GM18505 (cell line): ENCODE results near the gene SVOP.

Experiments used
- ATAC-seq: cut with Tn5 transposase; IDR thresholded peaks from one replicate; pipeline ENCODE4 v1.9.1; 2021; ENCODE audit not compliant: unreplicated experiment
- POLR2A ChIP-seq: IDR thresholded peaks from 4 replicates; pipeline ENCODE4 v1.6.1; 2011; ENCODE audit warnings: borderline replicate concordance; ENCODE audit not compliant: insufficient read depth, insufficient read length; ENCODE audit errors: extremely low read depth

SVOP gene

DNA sequence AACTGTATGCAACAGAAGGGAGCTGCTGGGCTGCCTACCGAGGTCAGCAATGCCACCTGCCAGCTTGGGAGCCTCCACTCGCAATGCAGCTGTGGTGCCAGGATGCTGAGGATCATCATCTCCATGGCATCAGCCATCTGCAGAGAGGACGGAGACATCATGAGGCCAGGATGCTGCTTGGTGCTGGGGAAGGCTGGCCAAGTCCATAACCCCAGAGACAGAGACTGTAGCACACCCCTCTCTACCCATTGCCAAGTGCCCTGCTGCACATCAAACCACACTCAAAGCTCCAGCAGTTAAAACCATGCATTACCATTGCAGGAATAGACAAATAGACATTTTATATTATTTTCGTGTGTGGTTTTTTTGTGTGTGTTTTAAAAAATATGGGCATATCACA is 43.5 kb downstream of the SVOP start:
- ATAC-seq = no peak
- TF ChIP-seq POLR2A = no peak

- TF ChIP-seq POLR2A = no peak
- ATAC-seq = no peak
These were observed 45.8 kb downstream of the SVOP start for GRCh38 chr12:108975024-108975593.

DNA sequence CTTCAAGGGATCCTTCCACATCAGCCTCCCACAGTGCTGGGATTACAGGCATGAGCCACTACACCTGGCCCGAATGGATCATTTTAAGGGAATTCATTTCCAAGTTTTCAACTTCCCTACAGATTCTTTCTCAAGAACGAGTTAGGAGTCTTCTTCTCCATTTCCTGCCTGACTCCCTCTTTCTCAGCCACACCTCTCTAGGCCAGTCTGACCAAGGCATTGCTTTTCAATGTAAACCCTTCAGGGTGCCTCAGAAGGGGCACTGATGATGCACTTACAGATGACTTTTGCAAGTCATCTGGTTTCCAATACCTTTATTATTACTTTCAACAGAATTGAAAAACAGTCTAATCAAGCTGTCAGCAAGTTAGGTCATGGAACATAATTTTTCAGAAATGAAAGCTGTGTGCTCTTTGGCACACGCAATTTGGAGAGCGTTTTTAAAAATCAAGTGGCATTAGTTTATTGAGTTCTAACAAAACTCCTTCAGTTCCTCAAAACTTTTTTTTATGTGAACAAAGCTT is 47.2 kb downstream of the SVOP start:
- ATAC-seq = no peak

GRCh38 chr12:108972358-108972757 is 48.5 kb downstream of the SVOP start:
- no peak for TF ChIP-seq POLR2A
- no peak for ATAC-seq

More for the DNA sequence above, 47.2 kb downstream of the SVOP start:
- TF ChIP-seq POLR2A = no peak

DNA sequence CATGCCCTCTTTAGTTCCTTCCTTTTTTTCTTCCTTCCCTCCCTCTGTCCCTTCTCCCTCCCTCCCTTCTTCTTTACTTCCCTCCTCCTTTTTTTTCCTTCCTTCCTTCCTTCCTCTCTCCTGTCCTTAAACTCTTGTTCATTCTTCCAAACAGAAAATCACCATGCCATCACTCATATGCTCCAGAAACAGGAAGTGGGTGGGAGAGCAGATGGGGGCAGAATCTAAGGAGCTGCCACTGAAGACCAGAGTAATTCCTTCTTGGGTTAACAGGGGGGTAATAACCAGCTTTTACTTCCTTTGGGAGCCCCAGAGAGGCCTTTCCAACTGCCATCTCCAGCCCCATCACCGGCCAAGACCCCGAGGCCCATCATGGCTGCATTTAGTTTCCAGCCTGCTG is 51.2 kb downstream of the SVOP start:
- no peak for TF ChIP-seq POLR2A
- no peak for ATAC-seq

DNA sequence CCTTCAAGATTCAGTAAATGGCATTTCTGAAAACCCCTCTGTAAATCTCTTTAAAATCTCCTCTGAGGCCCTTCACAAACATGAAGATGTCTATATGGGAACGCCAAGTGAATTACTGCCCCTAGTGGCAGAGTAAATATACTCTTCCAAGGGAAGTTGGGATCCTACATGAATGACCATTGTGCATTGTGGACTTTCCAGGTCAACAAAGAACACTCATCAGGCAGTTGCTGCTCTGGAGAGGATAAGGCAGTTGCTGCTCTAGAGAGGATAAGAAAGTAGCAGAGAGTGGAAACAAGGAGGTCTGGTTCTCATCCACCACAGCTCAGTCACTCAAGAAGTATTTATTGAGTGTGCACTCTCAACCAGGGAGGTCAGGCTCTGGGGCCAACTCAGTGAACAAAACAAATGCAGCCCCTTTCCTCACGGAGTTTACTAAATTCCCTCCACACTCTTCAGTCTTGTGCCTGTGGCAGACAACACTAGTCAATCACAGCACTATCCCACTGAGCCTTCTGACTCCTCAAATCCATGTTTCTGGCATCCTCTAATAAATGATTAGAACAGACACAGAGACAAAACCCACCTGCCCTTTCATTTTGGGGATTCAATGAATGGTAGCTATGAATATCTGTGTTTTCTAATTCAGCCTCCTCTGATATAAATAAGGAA is 52.9 kb downstream of the SVOP start:
- TF ChIP-seq POLR2A = no peak
- no peak for ATAC-seq

- no peak for TF ChIP-seq POLR2A
- ATAC-seq = no peak
These were observed 54.3 kb downstream of the SVOP start for GRCh38 chr12:108966378-108967151.

DNA sequence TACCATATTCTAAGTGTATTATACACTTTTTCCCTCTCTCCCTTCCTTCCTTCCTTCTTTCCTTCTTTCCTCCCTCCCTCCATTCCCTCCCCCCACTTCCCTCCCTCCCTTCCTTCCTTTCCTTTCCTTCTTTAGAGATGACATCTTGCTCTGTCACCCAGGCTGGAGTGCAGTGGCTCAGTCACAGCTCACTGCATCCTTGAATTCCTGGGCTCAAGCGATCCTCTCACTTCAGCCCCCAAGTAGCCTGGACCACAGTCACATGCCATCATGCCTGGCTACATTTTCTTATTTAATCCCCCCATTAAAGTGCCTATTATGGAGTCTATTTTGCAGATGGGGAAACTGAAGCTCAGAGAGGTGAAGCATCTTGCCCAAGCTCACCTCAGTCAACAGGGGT is 55.0 kb downstream of the SVOP start:
- ATAC-seq = no peak
- no peak for TF ChIP-seq POLR2A

GRCh38 chr12:108964371-108965352 is 56.2 kb downstream of the SVOP start:
- no peak for TF ChIP-seq POLR2A
- no peak for ATAC-seq

GRCh38 chr12:108962256-108962655 is 58.6 kb downstream of the SVOP start:
- ATAC-seq = no peak
- TF ChIP-seq POLR2A = no peak

DNA sequence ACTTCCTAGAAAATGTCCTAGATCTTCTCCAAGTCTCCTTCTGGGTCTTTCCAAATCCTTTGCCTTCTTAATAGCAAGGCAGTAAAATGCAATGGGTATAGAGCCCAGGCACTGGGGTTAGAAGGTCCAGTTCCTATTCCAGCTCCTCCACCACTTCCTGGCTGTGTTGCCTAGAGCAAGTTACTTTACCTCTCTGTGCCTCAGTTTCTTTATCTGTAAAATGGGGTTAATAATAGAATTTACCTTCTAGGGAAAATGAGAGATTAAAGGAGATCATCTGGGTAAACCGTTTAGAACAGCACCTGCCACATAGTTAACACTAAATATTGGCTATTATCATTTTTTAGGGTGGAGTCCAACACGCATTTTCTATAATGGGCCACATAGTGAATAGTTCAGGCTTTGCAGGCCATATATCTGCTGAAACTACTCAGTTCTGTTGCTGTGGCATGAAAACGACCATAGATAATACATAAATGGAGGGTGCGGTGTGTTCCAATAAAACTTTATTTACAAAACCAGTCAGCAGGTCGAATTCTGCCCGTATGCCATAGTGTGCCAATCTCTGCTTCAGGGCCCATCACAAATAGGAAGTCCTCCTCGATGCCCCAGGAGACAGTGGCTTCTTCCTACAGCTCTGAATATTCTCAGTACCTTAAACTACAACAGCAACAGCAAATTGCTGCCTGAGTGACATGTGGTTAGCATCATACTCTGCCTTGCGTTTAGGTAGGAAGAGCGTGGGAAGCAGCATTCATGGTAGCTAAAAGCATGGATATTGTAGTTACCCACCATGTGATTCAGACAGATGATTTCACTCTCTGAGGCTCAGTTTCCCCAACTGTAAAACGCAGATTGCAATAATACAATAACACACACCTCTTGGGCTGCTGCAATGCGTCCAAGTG is 60.9 kb downstream of the SVOP start:
- no peak for TF ChIP-seq POLR2A
- no peak for ATAC-seq
